Activated naive CD8-positive, alpha-beta T cell (primary cell): ENCODE measurements around the gene LRRC17.
"Not testable (repeated sequence)": the region's sequence is repeated elsewhere in the genome, so short reads cannot be mapped to it uniquely, and the experiment has no call there.

ENCODE experiments used
- H3K27ac Mint-ChIP-seq: one replicate; pipeline ENCODE4 v1.8.0; 2021; ENCODE audit warnings: mixed read lengths
- H3K27me3 Mint-ChIP-seq: one replicate; pipeline ENCODE4 v1.8.0; 2021; ENCODE audit warnings: mixed read lengths
- H3K36me3 Mint-ChIP-seq: one replicate; pipeline ENCODE4 v1.8.0; 2021; ENCODE audit warnings: mixed read lengths
- H3K4me1 Mint-ChIP-seq: one replicate; pipeline ENCODE4 v1.8.0; 2021; ENCODE audit warnings: low read depth, mixed read lengths
- H3K4me3 Mint-ChIP-seq: one replicate; pipeline ENCODE4 v1.8.0; 2021; ENCODE audit warnings: mild to moderate bottlenecking, mixed read lengths
- H3K9me3 Mint-ChIP-seq: one replicate; pipeline ENCODE4 v1.8.0; 2021; ENCODE audit warnings: low read depth, mixed read lengths

LRRC17 gene

GRCh38 chr7:102944241-102944640, 31.4 kb downstream of the LRRC17 start:
- Mint-ChIP-seq H3K27me3 (no peaks in the 10 kb centered on the region), H3K27ac (no peak overlapping the region), H3K36me3 (no peaks in the 10 kb centered on the region), H3K4me1 (no peaks in the 10 kb centered on the region), H3K9me3 (no peaks in the 10 kb centered on the region), H3K4me3 (no peak overlapping the region)

- peaks cover 15% of the 10 kb centered on the region for H3K9me3 Mint-ChIP-seq
- peaks cover 23% of the 10 kb centered on the region for H3K36me3 Mint-ChIP-seq
- H3K27ac Mint-ChIP-seq, result no peak overlapping the region
- H3K27me3 Mint-ChIP-seq, result no peaks in the 10 kb centered on the region
- no peak overlapping the region for H3K4me3 Mint-ChIP-seq
- H3K4me1 Mint-ChIP-seq, result no peaks in the 10 kb centered on the region
Measured at GRCh38 chr7:102951839-102952238, 39.0 kb downstream of the LRRC17 start.

GRCh38 chr7:102953406-102953805, 40.6 kb downstream of the LRRC17 start:
- H3K9me3 Mint-ChIP-seq, result peaks cover 15% of the 10 kb centered on the region
- H3K36me3 Mint-ChIP-seq, result peaks cover 29% of the 10 kb centered on the region
- no peak overlapping the region for H3K27ac Mint-ChIP-seq
- no peaks in the 10 kb centered on the region for H3K27me3 Mint-ChIP-seq
- H3K4me1 Mint-ChIP-seq, result no peaks in the 10 kb centered on the region
- H3K4me3 Mint-ChIP-seq, result no peak overlapping the region

- H3K27ac Mint-ChIP-seq, H3K4me1 Mint-ChIP-seq, H3K27me3 Mint-ChIP-seq, H3K4me3 Mint-ChIP-seq: not testable (repeated sequence)
- Mint-ChIP-seq H3K36me3 (peaks cover 29% of the 10 kb centered on the region), H3K9me3 (peaks cover 15% of the 10 kb centered on the region)
Measured at GRCh38 chr7:102954359-102954758, 41.6 kb downstream of the LRRC17 start.

- not testable (repeated sequence) for H3K4me1 Mint-ChIP-seq, H3K27ac Mint-ChIP-seq, H3K4me3 Mint-ChIP-seq, H3K27me3 Mint-ChIP-seq
- H3K36me3 Mint-ChIP-seq, result peaks cover 20% of the 10 kb centered on the region
- peaks cover 15% of the 10 kb centered on the region for H3K9me3 Mint-ChIP-seq
Measured at GRCh38 chr7:102958004-102958403, 45.2 kb downstream of the LRRC17 start.

- not testable (repeated sequence) for H3K9me3 Mint-ChIP-seq, H3K27ac Mint-ChIP-seq, H3K4me3 Mint-ChIP-seq, H3K27me3 Mint-ChIP-seq, H3K4me1 Mint-ChIP-seq
- peaks cover 12% of the 10 kb centered on the region for H3K36me3 Mint-ChIP-seq
Measured at GRCh38 chr7:102961993-102962392, 49.2 kb downstream of the LRRC17 start.

- Mint-ChIP-seq H3K27ac (no peak overlapping the region), H3K4me3 (no peak overlapping the region), H3K9me3 (no peaks in the 10 kb centered on the region), H3K36me3 (peaks cover 6% of the 10 kb centered on the region), H3K4me1 (no peaks in the 10 kb centered on the region), H3K27me3 (no peaks in the 10 kb centered on the region)
Measured at GRCh38 chr7:102966465-102966864, 53.7 kb downstream of the LRRC17 start.

- Mint-ChIP-seq H3K9me3 (no peaks in the 10 kb centered on the region), H3K4me1 (no peaks in the 10 kb centered on the region), H3K27me3 (no peaks in the 10 kb centered on the region), H3K36me3 (peaks cover 4% of the 10 kb centered on the region), H3K27ac (no peak overlapping the region), H3K4me3 (no peak overlapping the region)
Measured at GRCh38 chr7:102967798-102968197, 55.0 kb downstream of the LRRC17 start.

- Mint-ChIP-seq H3K4me1 (no peaks in the 10 kb centered on the region), H3K9me3 (no peaks in the 10 kb centered on the region), H3K36me3 (no peaks in the 10 kb centered on the region), H3K4me3 (no peak overlapping the region), H3K27me3 (no peaks in the 10 kb centered on the region), H3K27ac (no peak overlapping the region)
Measured at GRCh38 chr7:102973096-102973802, 60.4 kb downstream of the LRRC17 start.

- H3K27me3 Mint-ChIP-seq, result no peaks in the 10 kb centered on the region
- H3K36me3 Mint-ChIP-seq, result no peaks in the 10 kb centered on the region
- no peak overlapping the region for H3K27ac Mint-ChIP-seq
- H3K9me3 Mint-ChIP-seq, result no peaks in the 10 kb centered on the region
- no peaks in the 10 kb centered on the region for H3K4me1 Mint-ChIP-seq
- H3K4me3 Mint-ChIP-seq, result no peak overlapping the region
Measured at GRCh38 chr7:102974366-102975236, 61.8 kb downstream of the LRRC17 start.

- no peak overlapping the region for H3K27ac Mint-ChIP-seq
- H3K4me3 Mint-ChIP-seq, result no peak overlapping the region
- no peaks in the 10 kb centered on the region for H3K9me3 Mint-ChIP-seq
- H3K27me3 Mint-ChIP-seq, result no peaks in the 10 kb centered on the region
- no peaks in the 10 kb centered on the region for H3K4me1 Mint-ChIP-seq
- H3K36me3 Mint-ChIP-seq, result peaks cover 2% of the 10 kb centered on the region
Measured at GRCh38 chr7:102975854-102976253, 63.1 kb downstream of the LRRC17 start.

GRCh38 chr7:102976493-102976892, 63.7 kb downstream of the LRRC17 start:
- H3K27me3 Mint-ChIP-seq, result no peaks in the 10 kb centered on the region
- peaks cover 2% of the 10 kb centered on the region for H3K36me3 Mint-ChIP-seq
- H3K4me1 Mint-ChIP-seq, result no peaks in the 10 kb centered on the region
- H3K4me3 Mint-ChIP-seq, result no peak overlapping the region
- H3K9me3 Mint-ChIP-seq, result no peaks in the 10 kb centered on the region
- no peak overlapping the region for H3K27ac Mint-ChIP-seq

- not testable (repeated sequence) for H3K27ac Mint-ChIP-seq, H3K4me1 Mint-ChIP-seq, H3K36me3 Mint-ChIP-seq, H3K4me3 Mint-ChIP-seq, H3K9me3 Mint-ChIP-seq, H3K27me3 Mint-ChIP-seq
Measured at GRCh38 chr7:102977586-102977985, 64.8 kb downstream of the LRRC17 start.

- Mint-ChIP-seq H3K9me3 (no peaks in the 10 kb centered on the region), H3K36me3 (peaks cover 2% of the 10 kb centered on the region), H3K27ac (no peak overlapping the region), H3K27me3 (no peaks in the 10 kb centered on the region), H3K4me1 (no peaks in the 10 kb centered on the region), H3K4me3 (no peak overlapping the region)
Measured at GRCh38 chr7:102978284-102978683, 65.5 kb downstream of the LRRC17 start.

- Mint-ChIP-seq H3K9me3 (no peaks in the 10 kb centered on the region), H3K36me3 (peaks cover 2% of the 10 kb centered on the region), H3K4me1 (no peaks in the 10 kb centered on the region), H3K27ac (no peak overlapping the region), H3K27me3 (no peaks in the 10 kb centered on the region), H3K4me3 (no peak overlapping the region)
Measured at GRCh38 chr7:102979670-102980069, 66.9 kb downstream of the LRRC17 start.
